Measurements from ENCODE around the gene MYO9A.

GRCh38 chr15:72063186-72063585, 54.8 kb downstream of the MYO9A start:
- TF ChIP-seq YY1 (IDR thresholded peaks at IDR 0.05; ENCODE audit: insufficient read depth, insufficient read length), result no peak
- TF ChIP-seq SUZ12 (IDR thresholded peaks at IDR 0.05; ENCODE audit: extremely low read depth, insufficient read depth, insufficient read length), result no peak

All from NT2/D1 (cell line).